Endothelial cell of umbilical vein (primary cell): Measurements from ENCODE around the gene KLHL10. TPM values are rescaled to one million over a fixed set of nuclear protein-coding genes. Genes with fewer than 3 reads are reported as not detected.

Experiments
- BruUV-seq: library from RNA; stranded (reverse); fragments of 400-500 nt; replicated peaks from 2 replicates; lab custom pipeline; 2021; lab: Mats Ljungman, UMichigan
- CTCF ChIA-PET: fragments of 300-600, 350-600 bp; sonication (Branson Sonifier 250); formaldehyde crosslinking; loops from one replicate; lab custom pipeline; 2021; ENCODE audit warnings: antibody characterized with exemption, inconsistent platforms; lab: Charles Lee
- POLR2A ChIA-PET: fragments of 300-600, 350-600 bp; sonication (Branson Sonifier 250); formaldehyde crosslinking; loops from one replicate; lab custom pipeline; 2021; ENCODE audit warnings: antibody characterized with exemption, inconsistent platforms; lab: Charles Lee
- DNase-seq: peaks from one replicate; pipeline ENCODE4 v3.0.0-alpha.2; 2011; ENCODE audit warnings: low read depth, low spot score
- FAIRE-seq: peaks from 2 replicates; lab custom pipeline; 2011; peaks lifted over from hg19 to GRCh38; lab: Jason Lieb, UNC
- H2AFZ ChIP-seq: 2 replicates; pipeline ENCODE4 v1.6.0; 2012; ENCODE audit warnings: low read depth, low read length, control low read depth, inconsistent platforms
- H3K27ac ChIP-seq: 2 replicates; pipeline ENCODE4 v1.5.1; 2011; ENCODE audit warnings: low read depth, mild to moderate bottlenecking, control low read depth, low read length, moderate library complexity; ENCODE audit not compliant: insufficient read depth
- H3K27me3 ChIP-seq, 2 experiments: 2 replicates each; pipeline versions ENCODE4 v1.6.0 to v1.6.1; 2011; ENCODE audit warnings: low read length in 2 of 2, mixed read lengths in 1 of 2; ENCODE audit not compliant: control insufficient read depth in 2 of 2, insufficient read depth in 2 of 2
- H3K36me3 ChIP-seq, 2 experiments: 2 replicates in 1 of 2; 3 replicates in 1 of 2; pipeline ENCODE4 v1.5.1; 2011; ENCODE audit warnings: low read length in 2 of 2, mild to moderate bottlenecking in 1 of 2, moderate library complexity in 1 of 2; ENCODE audit not compliant: control insufficient read depth in 2 of 2, insufficient read depth in 2 of 2; ENCODE audit errors: extremely low read depth in 1 of 2
- H3K4me1 ChIP-seq: 3 replicates; pipeline ENCODE4 v1.5.1; 2011; ENCODE audit warnings: mild to moderate bottlenecking, low read length; ENCODE audit not compliant: control insufficient read depth, insufficient read depth; ENCODE audit errors: extremely low read depth
- H3K4me2 ChIP-seq: 2 replicates; pipeline ENCODE4 v1.6.1; 2011; ENCODE audit warnings: low read length, control low read depth, mixed read lengths; ENCODE audit not compliant: insufficient read depth
- H3K4me3 ChIP-seq, 3 experiments: fragments of 200-600 bp in 1 of 3; sonication (generic), shearing (Covaris generic) in 1 of 3; replicated peaks in 1 of 3; 2 replicates each; pipeline ENCODE4 v1.5.1; 2011 to 2016; ENCODE audit warnings: control low read depth in 3 of 3, low read length in 3 of 3, mild to moderate bottlenecking in 2 of 3, inconsistent platforms in 1 of 3, low read depth in 1 of 3, moderate library complexity in 1 of 3; ENCODE audit not compliant: insufficient read depth in 1 of 3
- H3K79me2 ChIP-seq: 2 replicates; pipeline ENCODE4 v1.6.0; 2012; ENCODE audit warnings: low read length, inconsistent platforms; ENCODE audit not compliant: control insufficient read depth, insufficient read depth
- H3K9ac ChIP-seq: replicated peaks from 2 replicates; pipeline ENCODE3; 2011; ENCODE audit warnings: low read length, control low read depth; ENCODE audit not compliant: insufficient read depth; ENCODE audit errors: extremely low read depth
- H3K9me1 ChIP-seq: replicated peaks from 3 replicates; pipeline ENCODE4 v1.6.0; 2011; ENCODE audit warnings: mild to moderate bottlenecking, low read length; ENCODE audit not compliant: control insufficient read depth, insufficient read depth; ENCODE audit errors: extremely low read depth
- H3K9me3 ChIP-seq: replicated peaks from 2 replicates; pipeline ENCODE4 v1.5.1; 2012; ENCODE audit warnings: low read length, inconsistent platforms; ENCODE audit not compliant: control insufficient read depth, insufficient read depth
- H4K20me1 ChIP-seq: replicated peaks from 2 replicates; pipeline ENCODE3; 2011; ENCODE audit warnings: mild to moderate bottlenecking, low read length; ENCODE audit not compliant: control insufficient read depth, insufficient read depth; ENCODE audit errors: extremely low read depth
- EZH2 ChIP-seq: IDR thresholded peaks from 2 replicates; pipeline ENCODE4 v1.6.1; 2012; ENCODE audit warnings: borderline replicate concordance, low read depth, mild to moderate bottlenecking, moderate library complexity, low read length, inconsistent platforms; ENCODE audit not compliant: severe bottlenecking
- FOS ChIP-seq: IDR thresholded peaks from 2 replicates; pipeline ENCODE4 v1.6.1; 2011; ENCODE audit warnings: mild to moderate bottlenecking, low read length, moderate library complexity, borderline replicate concordance; ENCODE audit not compliant: insufficient read depth
- GATA2 ChIP-seq: IDR thresholded peaks from 2 replicates; pipeline ENCODE4 v1.7.0; 2011; ENCODE audit warnings: low read depth, mild to moderate bottlenecking, moderate library complexity, mixed read lengths, low read length; ENCODE audit not compliant: insufficient read length, insufficient read depth
- JUN ChIP-seq: IDR thresholded peaks from 2 replicates; pipeline ENCODE4 v1.6.1; 2011; ENCODE audit warnings: borderline replicate concordance, low read depth; ENCODE audit not compliant: insufficient read length, insufficient read depth
- MYC ChIP-seq: IDR thresholded peaks from one replicate; pipeline ENCODE4 v1.6.1; 2011; ENCODE audit warnings: mild to moderate bottlenecking, low read depth, low read length
- POLR2A ChIP-seq: IDR thresholded peaks from 2 replicates; pipeline ENCODE4 v1.6.1; 2012; ENCODE audit warnings: low read depth, mild to moderate bottlenecking, control low read depth, low read length
- POLR2AphosphoS5 ChIP-seq: IDR thresholded peaks from 2 replicates; pipeline ENCODE4 v1.6.1; 2012; ENCODE audit warnings: low read depth, mild to moderate bottlenecking, control low read depth, low read length, moderate library complexity; ENCODE audit not compliant: insufficient read depth
- dilution Hi-C: fragments of 300-500 bp; cut with MboI; formaldehyde crosslinking; loops from one replicate; pipeline ENCODE4 v1.15.0; 2019; ENCODE audit warnings: low sequenced_read_pairs; ENCODE audit not compliant: extremely low pct_ligation_motif_present
- intact Hi-C: fragments of 100-400 bp; cut with micrococcal nuclease; formaldehyde crosslinking; loops from one replicate; pipeline ENCODE4 v1.10.0; 2022
- polyA plus RNA-seq, 4 experiments: library from polyadenylated mRNA; depleted of rRNA in 3 of 4; stranded (reverse) in 3 of 4; unstranded in 1 of 4; fragments of >200 nt; gene quantifications; 2 replicates each; pipeline versions ENCODE4 v1.2.1 to v1.2.3, GENCODE V29; 2011 to 2012; ENCODE audit warnings: missing spikeins in 1 of 4
- total RNA-seq: library from RNA; stranded (reverse); gene quantifications from 2 replicates; pipeline ENCODE4 v1.2.3, GENCODE V29; 2021
- TF ChIP-seq, protein P1 (sequence below), 2 donors: IDR thresholded peaks; 1 replicate in 1 of 2; 2 replicates in 1 of 2; pipeline ENCODE4 v1.5.1; 2011; ENCODE audit warnings: low read length in 2 of 2, mild to moderate bottlenecking in 2 of 2, moderate library complexity in 2 of 2, control low read depth in 1 of 2, inconsistent platforms in 1 of 2, low read depth in 1 of 2; ENCODE audit not compliant: insufficient read depth in 1 of 2; ENCODE audit errors: extremely low read depth in 1 of 2
- TF ChIP-seq, protein P2 (sequence below): IDR thresholded peaks from 2 replicates; pipeline ENCODE4 v1.6.1; 2011; ENCODE audit not compliant: insufficient read depth, insufficient read length

KLHL10 gene
- total and polyA plus RNA-seq, 2 donors (not counting 3 experiments of a cell fraction or from before 2014, with no cell fraction given): 0.10 TPM; not detected in 1

DNA sequence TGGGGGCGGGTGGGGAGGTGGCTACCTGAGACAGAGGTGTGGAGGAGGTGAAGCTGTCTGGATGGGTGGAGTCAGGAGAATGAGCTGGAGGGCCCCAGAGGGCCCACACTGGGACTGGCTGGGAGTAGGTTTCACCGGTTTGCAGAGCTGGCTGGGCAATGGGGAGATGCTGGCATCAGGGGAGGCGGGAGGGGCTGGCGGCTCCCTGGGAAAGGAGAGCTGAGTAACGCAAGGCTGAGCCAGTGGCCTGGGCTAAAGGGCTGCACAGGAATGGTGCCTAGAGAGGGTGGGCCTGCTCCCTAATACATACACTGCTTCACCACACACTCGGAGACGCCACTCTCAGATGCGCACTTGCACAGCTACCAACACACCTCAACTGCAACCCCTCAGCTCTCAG, 38.3 kb upstream of the KLHL10 start:
- BruUV-seq: no TSS peak
- POLR2A ChIA-PET: interaction anchor here (0.6 to 2.0 kb wide), 2 partner anchors 8 to 13 kb away, joined by 8 to 9 read pairs; partner anchors contain the start of gene JUP
- Histone ChIP-seq H3K4me2 (no peak overlapping the region), H3K9me1 (no peaks in the 10 kb centered on the region), H3K36me3 (no peaks in the 10 kb centered on the region), H3K4me3 (no peak overlapping the region), H2AFZ (no peak overlapping the region), H3K9me3 (no peaks in the 10 kb centered on the region), H3K4me1 (peaks cover 8% of the 10 kb centered on the region), H3K27ac (no peak overlapping the region), H4K20me1 (no peaks in the 10 kb centered on the region), H3K9ac (no peak overlapping the region), H3K27me3 (no peaks in the 10 kb centered on the region), H3K79me2 (no peaks in the 10 kb centered on the region)
- FAIRE-seq: no peak
- DNase-seq: no peak
- CTCF ChIA-PET: interaction anchor here (3.5 to 9.8 kb wide), 4 partner anchors 13 to 62 kb away, joined by 23 to 98 read pairs (median 58); partner anchors contain the start of gene JUP
- intact Hi-C loops (no loop called here), dilution Hi-C loops (no loop called here)
- no peak for TF ChIP-seq POLR2AphosphoS5
- TF ChIP-seq, protein P1, sequence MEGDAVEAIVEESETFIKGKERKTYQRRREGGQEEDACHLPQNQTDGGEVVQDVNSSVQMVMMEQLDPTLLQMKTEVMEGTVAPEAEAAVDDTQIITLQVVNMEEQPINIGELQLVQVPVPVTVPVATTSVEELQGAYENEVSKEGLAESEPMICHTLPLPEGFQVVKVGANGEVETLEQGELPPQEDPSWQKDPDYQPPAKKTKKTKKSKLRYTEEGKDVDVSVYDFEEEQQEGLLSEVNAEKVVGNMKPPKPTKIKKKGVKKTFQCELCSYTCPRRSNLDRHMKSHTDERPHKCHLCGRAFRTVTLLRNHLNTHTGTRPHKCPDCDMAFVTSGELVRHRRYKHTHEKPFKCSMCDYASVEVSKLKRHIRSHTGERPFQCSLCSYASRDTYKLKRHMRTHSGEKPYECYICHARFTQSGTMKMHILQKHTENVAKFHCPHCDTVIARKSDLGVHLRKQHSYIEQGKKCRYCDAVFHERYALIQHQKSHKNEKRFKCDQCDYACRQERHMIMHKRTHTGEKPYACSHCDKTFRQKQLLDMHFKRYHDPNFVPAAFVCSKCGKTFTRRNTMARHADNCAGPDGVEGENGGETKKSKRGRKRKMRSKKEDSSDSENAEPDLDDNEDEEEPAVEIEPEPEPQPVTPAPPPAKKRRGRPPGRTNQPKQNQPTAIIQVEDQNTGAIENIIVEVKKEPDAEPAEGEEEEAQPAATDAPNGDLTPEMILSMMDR (IDR thresholded peaks at IDR 0.05; ENCODE audit: extremely low read depth in 1 of 2, insufficient read depth in 1 of 2, low read depth in 1 of 2, low read length in 2 of 2): no peak
- no peak for TF ChIP-seq POLR2A
- TF ChIP-seq GATA2: no peak
- TF ChIP-seq FOS: no peak
- no peak for TF ChIP-seq EZH2
- TF ChIP-seq JUN: no peak
- TF ChIP-seq, protein P2, sequence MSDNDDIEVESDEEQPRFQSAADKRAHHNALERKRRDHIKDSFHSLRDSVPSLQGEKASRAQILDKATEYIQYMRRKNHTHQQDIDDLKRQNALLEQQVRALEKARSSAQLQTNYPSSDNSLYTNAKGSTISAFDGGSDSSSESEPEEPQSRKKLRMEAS: no peak
- TF ChIP-seq MYC: no peak
